GM23338 (cell line): ENCODE results near the gene KAT2B. TPM values are rescaled to one million over a fixed set of nuclear protein-coding genes. Genes with fewer than 3 reads are reported as not detected.
A peak's percentile ranks its signal among the peaks of the same experiment; 100 is the strongest.

Source experiments
- ATAC-seq: fragments of 200-7000 bp; cut with Tn5 transposase; 3 replicates; pipeline ENCODE4 v1.9.1; 2020
- DNase-seq: peaks from one replicate; pipeline ENCODE4 v3.0.0-alpha.2; 2015; ENCODE audit warnings: low spot score
- H2AFZ ChIP-seq: fragments of 200-600 bp; sonication (generic); 2 replicates; pipeline ENCODE4 v1.8.0; 2016; ENCODE audit warnings: antibody characterized with exemption, mild to moderate bottlenecking, moderate library complexity
- H3F3A ChIP-seq: fragments of 200-600 bp; sonication (generic); replicated peaks from 2 replicates; pipeline ENCODE4 v1.8.0; 2017; ENCODE audit warnings: antibody characterized with exemption, mixed run types, low read depth
- H3K27ac ChIP-seq: fragments of 200-600 bp; sonication (generic); 2 replicates; pipeline ENCODE4 v1.6.1; 2016; ENCODE audit warnings: low read depth
- H3K27me3 ChIP-seq: fragments of 200-600 bp; sonication (generic); 2 replicates; pipeline ENCODE4 v1.8.0; 2016; ENCODE audit warnings: mild to moderate bottlenecking, mixed run types, moderate library complexity; ENCODE audit not compliant: insufficient read depth
- H3K36me3 ChIP-seq: fragments of 200-600 bp; sonication (generic); 2 replicates; pipeline ENCODE4 v1.8.0; 2016; ENCODE audit warnings: mild to moderate bottlenecking; ENCODE audit not compliant: insufficient read depth
- H3K4me1 ChIP-seq: fragments of 200-600 bp; sonication (generic); 2 replicates; pipeline ENCODE4 v1.8.0; 2016; ENCODE audit warnings: mild to moderate bottlenecking, moderate library complexity; ENCODE audit not compliant: insufficient read depth
- H3K4me2 ChIP-seq: fragments of 200-600 bp; sonication (generic); 2 replicates; pipeline ENCODE4 v1.7.1; 2017; ENCODE audit warnings: mixed run types
- H3K4me3 ChIP-seq: fragments of 200-600 bp; sonication (generic); 2 replicates; pipeline ENCODE4 v1.6.1; 2016; ENCODE audit warnings: mixed run types
- H3K79me2 ChIP-seq: fragments of 200-600 bp; sonication (generic); replicated peaks from 2 replicates; pipeline ENCODE4 v1.8.0; 2017; ENCODE audit warnings: mild to moderate bottlenecking; ENCODE audit not compliant: insufficient read depth
- H3K9me2 ChIP-seq: fragments of 200-600 bp; sonication (generic); 2 replicates; pipeline ENCODE4 v1.8.0; 2017; ENCODE audit not compliant: insufficient read depth
- H4K20me1 ChIP-seq: fragments of 200-600 bp; sonication (generic); replicated peaks from 2 replicates; pipeline ENCODE4 v1.8.0; 2017; ENCODE audit warnings: mild to moderate bottlenecking; ENCODE audit not compliant: insufficient read depth
- H3K27ac Mint-ChIP-seq: 2 replicates; pipeline ENCODE4 v1.8.0; 2020; ENCODE audit warnings: inconsistent platforms, mild to moderate bottlenecking, moderate library complexity, mixed read lengths
- H3K27me3 Mint-ChIP-seq: 3 replicates; pipeline ENCODE4 v1.8.0; 2022; ENCODE audit warnings: low read depth, mild to moderate bottlenecking, moderate library complexity, mixed read lengths, inconsistent platforms; ENCODE audit not compliant: insufficient read depth, poor library complexity
- H3K36me3 Mint-ChIP-seq: 3 replicates; pipeline ENCODE4 v1.8.0; 2021; ENCODE audit warnings: low read depth, mild to moderate bottlenecking, inconsistent platforms, moderate library complexity, mixed read lengths
- H3K4me1 Mint-ChIP-seq: 3 replicates; pipeline ENCODE4 v1.8.0; 2020; ENCODE audit warnings: mild to moderate bottlenecking, inconsistent platforms, mixed read lengths
- H3K4me3 Mint-ChIP-seq: 3 replicates; pipeline ENCODE4 v1.8.0; 2021; ENCODE audit warnings: moderate library complexity, mild to moderate bottlenecking, inconsistent platforms, mixed read lengths
- H3K9me3 Mint-ChIP-seq: 3 replicates; pipeline ENCODE4 v1.8.0; 2020; ENCODE audit warnings: moderate library complexity, mild to moderate bottlenecking, inconsistent platforms, mixed read lengths
- CREB1 ChIP-seq: fragments of 250-450 bp; sonication (Bioruptor Pico); IDR thresholded peaks from 2 replicates; pipeline ENCODE4 v1.5.0; 2020; ENCODE audit warnings: low read depth, mild to moderate bottlenecking, moderate library complexity
- EZH2 ChIP-seq: fragments of 200-600 bp; sonication (generic); IDR thresholded peaks from one replicate; pipeline ENCODE4 v1.8.0; 2017; ENCODE audit warnings: antibody characterized with exemption, mild to moderate bottlenecking, low read depth; ENCODE audit not compliant: unreplicated experiment
- EZH2phosphoT487 ChIP-seq: fragments of 200-600 bp; sonication (generic); IDR thresholded peaks from one replicate; pipeline ENCODE4 v1.8.1; 2018; ENCODE audit warnings: antibody characterized with exemption; ENCODE audit not compliant: unreplicated experiment
- JUNB ChIP-seq: IDR thresholded peaks from one replicate; pipeline ENCODE4 v1.6.1; 2016; ENCODE audit warnings: antibody characterized with exemption; ENCODE audit not compliant: unreplicated experiment
- NANOG ChIP-seq: IDR thresholded peaks from 2 replicates; pipeline ENCODE4 v1.6.1; 2016; ENCODE audit warnings: antibody characterized with exemption, borderline replicate concordance
- POLR2AphosphoS5 ChIP-seq: IDR thresholded peaks from 2 replicates; pipeline ENCODE4 v1.6.1; 2016; ENCODE audit warnings: antibody characterized with exemption, low read depth
- ZNF114 ChIP-seq: fragments of 250-450 bp; sonication (Bioruptor Pico); IDR thresholded peaks from 2 replicates; pipeline ENCODE4 v1.5.0; 2020; ENCODE audit warnings: mild to moderate bottlenecking, moderate library complexity
- ZNF331 ChIP-seq: fragments of 250-450 bp; sonication (Bioruptor Pico); IDR thresholded peaks from 2 replicates; pipeline ENCODE4 v1.5.0; 2020; ENCODE audit warnings: low read depth, mild to moderate bottlenecking, moderate library complexity
- polyA plus RNA-seq: library from polyadenylated mRNA; unstranded; fragments of >200 nt; fragmentation: Nextera tagmentation; extraction: Ambion mirVana; gene quantifications from 2 replicates; pipeline ENCODE4 v1.2.1, GENCODE V29; 2016
- total RNA-seq: library from RNA; depleted of rRNA; stranded (reverse); fragments of >200 nt; shearing (Covaris generic); gene quantifications from 2 replicates; pipeline ENCODE4 v1.2.3, GENCODE V29; 2014
- TF ChIP-seq, protein P1 (sequence below), 2 experiments: fragments of 200-600 bp in 1 of 2; sonication (generic) in 1 of 2; conservative IDR thresholded peaks; 2 replicates each; pipeline versions ENCODE4 v1.5.1 to v1.6.1; 2016 to 2017; ENCODE audit warnings: antibody characterized with exemption in 2 of 2, low read depth in 2 of 2, mild to moderate bottlenecking in 2 of 2, moderate library complexity in 1 of 2
- TF ChIP-seq, protein P2 (sequence below): IDR thresholded peaks from 2 replicates; pipeline ENCODE4 v1.6.1; 2016; ENCODE audit warnings: antibody characterized with exemption
- TF ChIP-seq, protein P3 (sequence below): IDR thresholded peaks from one replicate; pipeline ENCODE4 v1.6.1; 2018; ENCODE audit warnings: antibody characterized with exemption; ENCODE audit not compliant: unreplicated experiment

The KAT2B gene
- total and polyA plus RNA-seq, 2 experiments from 2014 or later = 1.3 to 4.4 TPM

DNA sequence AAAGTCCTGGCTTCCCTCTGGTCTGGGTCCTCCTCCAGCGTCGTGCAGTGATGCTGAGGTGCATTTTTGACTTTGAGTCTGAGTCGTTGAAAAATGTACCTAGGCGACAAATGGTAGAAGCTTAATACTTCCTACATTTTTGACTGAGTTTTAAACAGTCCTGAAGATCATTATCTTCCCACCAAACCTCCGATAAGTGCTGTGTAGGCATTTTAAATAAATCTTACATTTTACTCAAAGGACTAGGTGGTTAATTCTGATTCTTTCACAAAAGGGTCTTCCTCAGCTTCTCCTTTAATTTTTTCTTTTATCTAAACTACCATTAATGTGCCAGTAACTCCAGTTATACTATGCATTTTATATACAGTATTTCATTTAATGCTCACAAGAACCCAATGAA is 70.6 kb downstream of the KAT2B start:
- Histone ChIP-seq H3K9me2 (no peaks in the 10 kb centered on the region), H3K79me2 (no peaks in the 10 kb centered on the region), H3K36me3 (no peaks in the 10 kb centered on the region), H3K27ac (no peak overlapping the region), H2AFZ (no peak overlapping the region), H3K27me3 (no peaks in the 10 kb centered on the region), H4K20me1 (no peaks in the 10 kb centered on the region), H3F3A (no peaks in the 10 kb centered on the region), H3K4me1 (0 out of 2 replicates have a peak, but pooled peaks cover 2% of the 10 kb centered on the region), H3K4me3 (no peak overlapping the region), H3K4me2 (no peak overlapping the region)
- Mint-ChIP-seq H3K4me1 (peaks cover 13% of the 10 kb centered on the region; the same call in 2 of the 3 replicates), H3K9me3 (no peaks in the 10 kb centered on the region), H3K27ac (no peak overlapping the region), H3K27me3 (no peaks in the 10 kb centered on the region), H3K36me3 (no peaks in the 10 kb centered on the region), H3K4me3 (no peak overlapping the region)
- ATAC-seq (no peak), DNase-seq (no peak)
- TF ChIP-seq, protein P1, sequence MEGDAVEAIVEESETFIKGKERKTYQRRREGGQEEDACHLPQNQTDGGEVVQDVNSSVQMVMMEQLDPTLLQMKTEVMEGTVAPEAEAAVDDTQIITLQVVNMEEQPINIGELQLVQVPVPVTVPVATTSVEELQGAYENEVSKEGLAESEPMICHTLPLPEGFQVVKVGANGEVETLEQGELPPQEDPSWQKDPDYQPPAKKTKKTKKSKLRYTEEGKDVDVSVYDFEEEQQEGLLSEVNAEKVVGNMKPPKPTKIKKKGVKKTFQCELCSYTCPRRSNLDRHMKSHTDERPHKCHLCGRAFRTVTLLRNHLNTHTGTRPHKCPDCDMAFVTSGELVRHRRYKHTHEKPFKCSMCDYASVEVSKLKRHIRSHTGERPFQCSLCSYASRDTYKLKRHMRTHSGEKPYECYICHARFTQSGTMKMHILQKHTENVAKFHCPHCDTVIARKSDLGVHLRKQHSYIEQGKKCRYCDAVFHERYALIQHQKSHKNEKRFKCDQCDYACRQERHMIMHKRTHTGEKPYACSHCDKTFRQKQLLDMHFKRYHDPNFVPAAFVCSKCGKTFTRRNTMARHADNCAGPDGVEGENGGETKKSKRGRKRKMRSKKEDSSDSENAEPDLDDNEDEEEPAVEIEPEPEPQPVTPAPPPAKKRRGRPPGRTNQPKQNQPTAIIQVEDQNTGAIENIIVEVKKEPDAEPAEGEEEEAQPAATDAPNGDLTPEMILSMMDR (conservative IDR thresholded peaks at IDR 0.05; ENCODE audit: low read depth in 2 of 2) = no peak
- TF ChIP-seq, protein P2, sequence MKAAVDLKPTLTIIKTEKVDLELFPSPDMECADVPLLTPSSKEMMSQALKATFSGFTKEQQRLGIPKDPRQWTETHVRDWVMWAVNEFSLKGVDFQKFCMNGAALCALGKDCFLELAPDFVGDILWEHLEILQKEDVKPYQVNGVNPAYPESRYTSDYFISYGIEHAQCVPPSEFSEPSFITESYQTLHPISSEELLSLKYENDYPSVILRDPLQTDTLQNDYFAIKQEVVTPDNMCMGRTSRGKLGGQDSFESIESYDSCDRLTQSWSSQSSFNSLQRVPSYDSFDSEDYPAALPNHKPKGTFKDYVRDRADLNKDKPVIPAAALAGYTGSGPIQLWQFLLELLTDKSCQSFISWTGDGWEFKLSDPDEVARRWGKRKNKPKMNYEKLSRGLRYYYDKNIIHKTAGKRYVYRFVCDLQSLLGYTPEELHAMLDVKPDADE = no peak
- no peak for TF ChIP-seq CREB1 (CRISPR knock-in tag)
- TF ChIP-seq ZNF114 (CRISPR knock-in tag) = no peak

DNA sequence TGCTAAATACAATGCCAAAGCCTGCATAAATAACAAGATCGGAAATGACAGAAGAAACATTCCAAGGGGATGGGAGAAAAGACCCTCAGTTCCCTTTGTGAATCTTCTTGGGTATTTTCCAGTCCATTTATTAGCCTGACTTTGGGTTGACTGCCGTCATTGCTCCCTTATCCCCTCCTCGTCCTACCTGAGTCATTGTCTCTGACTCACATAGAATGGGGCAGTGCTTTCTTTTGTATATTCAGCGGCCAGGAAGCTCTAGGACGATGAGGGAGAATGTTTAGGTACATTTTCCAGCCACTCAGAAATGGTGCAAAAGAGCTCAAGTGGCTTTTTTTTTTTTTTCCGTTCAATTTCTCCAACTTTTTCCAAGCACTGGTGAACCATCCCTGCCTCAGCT is 71.6 kb downstream of the KAT2B start:
- Histone ChIP-seq H3K4me1 (0 out of 2 replicates have a peak, but pooled peaks cover 2% of the 10 kb centered on the region), H3K27me3 (no peaks in the 10 kb centered on the region), H3K9me2 (no peaks in the 10 kb centered on the region), H3K36me3 (no peaks in the 10 kb centered on the region), H3K4me3 (no peak overlapping the region), H3K4me2 (no peak overlapping the region), H4K20me1 (no peaks in the 10 kb centered on the region), H2AFZ (no peak overlapping the region), H3K27ac (no peak overlapping the region), H3F3A (no peaks in the 10 kb centered on the region), H3K79me2 (no peaks in the 10 kb centered on the region)
- no peaks in the 10 kb centered on the region for H3K27me3 Mint-ChIP-seq
- no peaks in the 10 kb centered on the region for H3K36me3 Mint-ChIP-seq
- H3K27ac Mint-ChIP-seq = 0 out of 2 replicates have a peak overlapping the region, but pooled peaks have one; percentile 29
- DNase-seq = peak; percentile 22
- H3K4me3 Mint-ChIP-seq = no peak overlapping the region
- H3K9me3 Mint-ChIP-seq = no peaks in the 10 kb centered on the region
- ATAC-seq = peak; percentile 67
- peaks cover 13% of the 10 kb centered on the region; the same call in 2 of the 3 replicates for H3K4me1 Mint-ChIP-seq
- TF ChIP-seq EZH2phosphoT487 = no peak
- TF ChIP-seq, protein P1 (conservative IDR thresholded peaks at IDR 0.05; ENCODE audit: low read depth in 2 of 2) = no peak
- TF ChIP-seq POLR2AphosphoS5 = no peak
- no peak for TF ChIP-seq NANOG
- no peak for TF ChIP-seq EZH2
- TF ChIP-seq CREB1 (CRISPR knock-in tag) = no peak
- no peak for TF ChIP-seq ZNF114 (CRISPR knock-in tag)
- TF ChIP-seq JUNB = no peak
- TF ChIP-seq, protein P3, sequence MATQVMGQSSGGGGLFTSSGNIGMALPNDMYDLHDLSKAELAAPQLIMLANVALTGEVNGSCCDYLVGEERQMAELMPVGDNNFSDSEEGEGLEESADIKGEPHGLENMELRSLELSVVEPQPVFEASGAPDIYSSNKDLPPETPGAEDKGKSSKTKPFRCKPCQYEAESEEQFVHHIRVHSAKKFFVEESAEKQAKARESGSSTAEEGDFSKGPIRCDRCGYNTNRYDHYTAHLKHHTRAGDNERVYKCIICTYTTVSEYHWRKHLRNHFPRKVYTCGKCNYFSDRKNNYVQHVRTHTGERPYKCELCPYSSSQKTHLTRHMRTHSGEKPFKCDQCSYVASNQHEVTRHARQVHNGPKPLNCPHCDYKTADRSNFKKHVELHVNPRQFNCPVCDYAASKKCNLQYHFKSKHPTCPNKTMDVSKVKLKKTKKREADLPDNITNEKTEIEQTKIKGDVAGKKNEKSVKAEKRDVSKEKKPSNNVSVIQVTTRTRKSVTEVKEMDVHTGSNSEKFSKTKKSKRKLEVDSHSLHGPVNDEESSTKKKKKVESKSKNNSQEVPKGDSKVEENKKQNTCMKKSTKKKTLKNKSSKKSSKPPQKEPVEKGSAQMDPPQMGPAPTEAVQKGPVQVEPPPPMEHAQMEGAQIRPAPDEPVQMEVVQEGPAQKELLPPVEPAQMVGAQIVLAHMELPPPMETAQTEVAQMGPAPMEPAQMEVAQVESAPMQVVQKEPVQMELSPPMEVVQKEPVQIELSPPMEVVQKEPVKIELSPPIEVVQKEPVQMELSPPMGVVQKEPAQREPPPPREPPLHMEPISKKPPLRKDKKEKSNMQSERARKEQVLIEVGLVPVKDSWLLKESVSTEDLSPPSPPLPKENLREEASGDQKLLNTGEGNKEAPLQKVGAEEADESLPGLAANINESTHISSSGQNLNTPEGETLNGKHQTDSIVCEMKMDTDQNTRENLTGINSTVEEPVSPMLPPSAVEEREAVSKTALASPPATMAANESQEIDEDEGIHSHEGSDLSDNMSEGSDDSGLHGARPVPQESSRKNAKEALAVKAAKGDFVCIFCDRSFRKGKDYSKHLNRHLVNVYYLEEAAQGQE = no peak
- TF ChIP-seq, protein P2 = no peak
- no peak for TF ChIP-seq ZNF331
